HG02885 (cell line): ENCODE results near the gene SCARB1.

ENCODE experiments used
- ATAC-seq: cut with Tn5 transposase; IDR thresholded peaks from one replicate; pipeline ENCODE4 v1.9.1; 2021; ENCODE audit warnings: mild to moderate bottlenecking; ENCODE audit not compliant: unreplicated experiment, poor library complexity

Gene SCARB1

GRCh38 chr12:124847113-124848074, 16.3 kb downstream of the SCARB1 start:
- ATAC-seq, result no peak

DNA sequence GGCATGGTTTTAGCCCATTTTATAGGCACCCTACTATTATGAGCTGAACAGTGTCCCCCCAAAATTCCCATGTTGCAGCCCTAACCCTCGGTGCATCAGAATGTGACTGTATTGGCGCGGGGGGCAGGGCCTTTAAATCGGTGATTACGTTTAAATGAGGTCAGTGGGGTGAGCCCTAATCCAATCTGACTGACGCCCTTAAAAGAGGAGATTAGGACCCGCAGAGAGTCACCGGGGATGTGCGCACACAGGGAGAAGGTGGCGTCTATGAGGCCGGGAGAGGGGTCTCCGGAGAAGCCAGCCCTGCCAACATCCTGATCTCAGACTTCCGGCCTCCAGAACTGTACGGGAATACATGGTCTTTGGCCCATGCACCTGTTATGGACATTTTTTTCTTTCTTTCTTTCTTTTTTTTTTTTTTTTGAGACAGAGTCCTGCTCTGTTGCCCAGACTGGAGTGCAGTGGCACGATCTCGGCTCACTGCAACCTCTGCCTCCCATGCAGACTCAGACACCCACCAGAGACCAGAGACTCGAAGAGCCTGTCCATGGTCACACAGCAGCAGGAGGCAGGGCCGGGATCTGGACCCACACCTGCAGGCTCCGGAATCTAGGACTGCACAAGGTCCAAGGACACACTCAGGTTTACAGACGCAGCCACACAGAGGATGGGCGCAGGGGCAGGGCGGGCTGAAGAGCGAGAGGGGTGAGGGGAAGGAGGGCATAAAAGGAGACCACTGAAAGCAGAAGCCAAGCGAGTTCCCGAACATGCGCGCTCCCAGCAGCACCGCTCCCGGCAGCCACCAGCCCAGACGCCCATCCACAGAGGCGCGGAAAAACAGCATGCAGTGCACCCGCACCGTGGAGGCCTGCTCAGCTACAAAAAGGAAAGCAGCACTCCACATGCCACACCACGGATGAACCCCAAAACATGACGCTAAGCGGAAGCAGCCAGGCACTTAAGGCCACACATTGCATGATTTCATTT, 19.0 kb downstream of the SCARB1 start:
- ATAC-seq, result no peak

- no peak for ATAC-seq
These were observed 20.7 kb downstream of the SCARB1 start for GRCh38 chr12:124842800-124843510.

GRCh38 chr12:124842073-124842749, 21.5 kb downstream of the SCARB1 start:
- no peak for ATAC-seq

- ATAC-seq, result no peak
These were observed 22.1 kb downstream of the SCARB1 start for GRCh38 chr12:124841558-124841945.

DNA sequence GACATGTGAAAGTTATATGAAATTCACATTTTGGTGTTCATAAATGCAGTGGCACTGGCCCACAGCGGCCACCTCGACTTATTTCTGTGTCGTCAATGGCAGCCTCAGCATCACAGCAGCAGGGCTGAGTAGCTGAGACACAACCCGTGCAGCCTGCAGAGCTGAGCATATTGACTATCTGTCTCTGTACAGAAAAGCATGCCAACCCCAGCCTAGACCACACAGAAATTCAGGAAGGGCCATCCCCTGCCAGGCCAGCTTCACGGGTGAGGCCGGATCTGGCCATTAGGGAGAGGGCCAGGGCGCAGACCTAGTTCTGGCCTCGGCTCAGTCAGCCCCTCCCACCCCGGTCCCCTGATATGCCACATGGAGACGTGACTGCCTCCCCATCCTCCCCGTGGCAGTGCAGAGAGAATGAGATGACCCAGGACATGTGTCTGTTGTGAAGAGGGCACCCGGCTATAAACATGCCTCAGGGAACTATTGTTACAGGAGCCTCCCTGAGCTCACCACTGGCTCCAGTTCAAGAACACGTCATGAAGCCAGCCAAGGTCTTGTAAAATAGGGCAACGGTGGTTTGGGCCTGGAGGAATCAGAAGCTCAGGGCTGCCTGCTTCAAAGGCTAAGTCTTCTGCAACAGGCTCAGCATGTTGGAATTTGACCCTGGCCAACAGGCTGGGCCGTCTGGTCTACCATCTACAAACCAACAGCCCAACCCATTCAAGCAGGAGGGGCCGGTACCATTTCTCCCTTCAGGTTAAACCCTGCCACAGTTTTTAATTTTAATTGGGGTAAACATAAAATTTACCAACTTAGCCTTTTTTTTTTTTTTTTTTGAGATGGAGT, 25.5 kb downstream of the SCARB1 start:
- ATAC-seq, result no peak

- ATAC-seq, result no peak
These were observed 26.3 kb downstream of the SCARB1 start for GRCh38 chr12:124837249-124837897.

DNA sequence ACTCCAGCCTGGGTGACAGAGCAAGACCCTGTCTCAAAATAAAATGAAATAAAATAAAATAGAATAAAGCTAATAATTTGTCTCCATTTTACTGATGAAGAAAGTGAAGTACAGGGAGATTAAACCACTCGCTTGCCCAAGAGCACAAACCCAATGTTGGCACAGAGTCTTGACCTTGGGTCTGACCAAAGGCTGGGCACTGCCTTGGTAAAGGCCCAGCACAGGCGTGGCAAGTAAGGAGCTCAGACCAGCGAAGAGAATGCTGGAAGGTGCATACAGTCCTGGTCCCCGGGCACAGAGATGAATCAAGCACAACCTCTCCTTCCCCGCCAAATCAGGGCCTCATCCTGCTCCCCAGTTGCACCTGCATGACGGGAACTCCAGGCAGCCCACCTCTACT, 26.9 kb downstream of the SCARB1 start:
- no peak for ATAC-seq

DNA sequence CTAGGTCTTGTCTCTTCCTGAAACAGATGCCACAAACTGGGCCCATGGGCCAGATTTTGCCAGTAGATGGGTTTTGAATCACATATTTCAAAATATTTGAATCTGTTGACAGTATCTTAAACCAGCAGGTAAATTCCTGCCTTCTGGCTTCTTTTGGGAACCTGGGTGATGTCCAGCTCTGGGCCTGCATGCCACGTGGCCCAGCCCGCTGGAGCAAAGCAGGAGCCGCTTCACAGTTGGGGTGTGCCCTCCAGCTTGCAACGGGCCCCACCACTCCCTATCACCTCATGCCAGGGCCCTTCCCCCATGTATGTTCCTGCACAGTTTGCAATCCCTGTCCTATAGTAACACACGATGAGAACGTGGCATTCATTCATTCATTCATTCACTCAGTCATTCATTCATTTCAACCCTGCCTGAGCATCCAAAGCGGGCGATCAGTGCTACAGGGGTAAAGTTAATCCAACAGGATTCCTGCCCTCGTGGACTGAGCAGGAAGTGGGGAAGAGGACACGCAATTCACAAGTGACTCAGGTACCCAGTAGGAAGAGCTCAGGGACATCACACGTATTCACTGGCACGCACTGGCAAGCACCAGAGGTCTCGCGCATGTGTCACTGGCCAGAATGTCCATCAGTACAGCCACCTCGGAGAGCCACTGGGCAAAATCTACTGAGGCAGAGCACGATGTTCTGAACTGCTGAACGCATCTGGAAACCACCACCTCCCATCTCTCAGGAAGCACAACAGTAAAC, 27.8 kb downstream of the SCARB1 start:
- no peak for ATAC-seq

- no peak for ATAC-seq
These were observed 28.8 kb downstream of the SCARB1 start for GRCh38 chr12:124834822-124835221.

DNA sequence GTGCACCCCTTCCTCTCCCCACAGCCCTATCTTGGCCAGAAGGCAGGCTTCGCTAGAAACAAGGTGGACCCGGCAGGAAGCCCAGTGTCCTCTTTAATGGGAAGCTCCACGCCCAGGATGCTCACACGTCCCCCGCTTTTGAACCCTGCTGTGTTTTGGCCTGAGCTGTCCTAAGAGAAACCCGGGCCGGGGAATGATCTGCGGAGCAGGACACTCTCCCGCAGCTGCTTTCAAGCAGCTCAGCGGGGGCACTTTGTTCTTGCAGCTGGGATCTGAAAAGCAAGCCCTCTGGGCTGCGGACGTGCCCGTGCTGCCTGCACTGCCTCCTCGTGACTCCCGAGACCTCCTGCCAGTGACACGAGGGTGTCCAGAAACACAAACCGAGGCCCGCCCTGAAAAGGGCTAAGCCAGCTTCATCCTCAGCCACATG, 30.0 kb downstream of the SCARB1 start:
- no peak for ATAC-seq

DNA sequence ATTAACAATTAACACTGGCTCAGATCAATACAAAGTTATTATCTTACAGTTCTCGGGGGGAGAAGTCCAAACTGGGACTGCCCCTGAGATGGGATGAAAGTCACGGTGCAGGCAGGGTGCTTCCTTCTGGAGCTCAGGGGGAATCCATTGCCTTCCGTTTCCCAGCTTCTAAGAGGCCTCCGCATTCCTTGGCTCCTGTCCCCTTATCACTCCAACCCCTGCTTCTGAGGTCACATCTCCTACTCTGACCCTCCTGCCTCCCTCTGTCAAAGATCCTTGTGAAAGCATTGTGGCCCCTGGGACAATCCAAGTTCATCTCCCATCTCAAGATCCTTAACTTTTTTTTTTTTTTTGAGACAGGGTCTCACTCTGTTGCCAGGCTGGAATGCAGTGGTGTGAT, 30.8 kb downstream of the SCARB1 start:
- ATAC-seq, result no peak

GRCh38 chr12:124831590-124831989, 32.1 kb downstream of the SCARB1 start:
- ATAC-seq, result no peak

GRCh38 chr12:124830306-124830705, 33.4 kb downstream of the SCARB1 start:
- no peak for ATAC-seq

GRCh38 chr12:124829708-124830304, 33.9 kb downstream of the SCARB1 start:
- no peak for ATAC-seq

DNA sequence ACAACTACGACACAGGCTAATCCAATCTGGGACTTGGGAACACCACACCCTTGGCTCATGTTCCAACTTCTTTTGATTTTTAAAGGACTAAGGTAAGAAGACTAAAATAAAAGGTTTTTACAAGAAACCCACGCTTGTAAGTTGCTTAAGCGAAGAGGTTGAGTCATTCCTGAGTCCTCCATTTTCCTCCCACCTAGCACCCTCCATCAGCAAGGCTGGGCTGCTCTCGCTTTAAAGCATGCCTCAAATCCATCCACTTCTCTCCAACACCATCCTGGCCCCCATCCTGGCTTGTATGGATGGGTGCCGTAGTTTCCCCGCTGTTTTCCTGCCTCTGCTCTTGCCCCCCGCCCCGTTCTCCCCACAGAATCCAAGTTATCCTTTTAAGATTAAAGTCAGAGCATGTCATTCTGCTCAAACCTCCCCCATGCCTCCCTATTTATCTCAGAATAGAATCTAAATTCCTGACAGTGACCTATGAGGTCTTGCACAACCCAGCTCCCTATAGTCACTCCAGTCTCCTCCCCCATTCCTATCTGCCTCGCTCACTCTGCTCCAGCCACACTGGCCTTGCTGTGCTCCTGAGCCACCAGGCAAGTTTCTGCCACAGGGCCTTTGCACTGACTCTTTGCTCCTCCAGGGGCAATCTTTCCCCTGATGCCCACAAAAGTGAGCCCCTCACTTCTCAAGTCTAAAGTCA, 34.5 kb downstream of the SCARB1 start:
- no peak for ATAC-seq
